ENCODE results near the gene CARD19.

CARD19 gene

DNA sequence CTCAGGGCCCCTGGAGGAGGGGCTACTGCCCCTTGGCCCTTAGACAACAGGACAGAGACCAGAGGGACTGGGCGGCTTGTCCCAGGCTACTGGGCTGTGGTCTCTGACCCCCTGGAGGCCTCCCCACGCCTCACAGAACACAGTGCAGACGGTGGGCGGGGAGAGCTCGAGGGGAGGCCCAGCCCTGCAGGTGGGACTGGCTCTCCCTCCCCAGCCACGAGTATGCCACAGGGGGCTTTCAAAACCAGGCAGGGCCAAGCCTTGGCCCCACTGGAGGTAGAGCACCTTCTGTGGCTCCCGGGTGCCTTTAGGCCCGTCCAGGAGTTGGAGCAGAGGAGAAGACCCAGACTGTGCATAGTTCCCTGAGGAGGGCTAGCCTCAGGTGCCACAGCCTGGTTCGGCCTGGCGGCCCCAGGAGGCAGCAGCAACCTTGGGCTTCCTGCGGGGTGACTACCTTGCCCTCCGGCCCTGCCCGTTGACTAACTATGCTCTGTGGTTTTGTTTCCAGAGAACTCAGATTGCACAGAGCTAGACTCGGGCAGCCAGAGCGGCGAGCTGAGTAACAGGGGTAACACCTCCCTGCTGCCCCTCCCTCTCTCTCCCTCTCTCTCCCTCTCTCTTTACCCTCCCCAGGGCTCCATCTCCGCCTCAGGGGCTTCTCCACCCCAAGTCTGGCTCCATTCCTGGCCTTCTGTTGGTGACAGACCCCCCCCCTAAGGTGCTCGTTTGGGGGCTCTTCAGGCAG lies 15.5 kb downstream of the CARD19 start:
- Histone ChIP-seq H3K9ac (no peak overlapping the region), H2AFZ (no peak overlapping the region), H3K4me3 (ENCODE audit: low read depth, low read length) (no peak overlapping the region), H3K4me1 (peaks cover 8% of the 10 kb centered on the region), H3K79me2 (no peaks in the 10 kb centered on the region), H3K9me3 (ENCODE audit: control insufficient read depth, low read length) (no peaks in the 10 kb centered on the region), H3K36me3 (ENCODE audit: control insufficient read depth, insufficient read depth, low read length) (no peaks in the 10 kb centered on the region), H3K27ac (no peak overlapping the region), H3K27me3 (ENCODE audit: control insufficient read depth, insufficient read depth, low read length) (no peaks in the 10 kb centered on the region), H3K4me2 (ENCODE audit: low read length) (no peak overlapping the region)
- TF ChIP-seq, protein P1, sequence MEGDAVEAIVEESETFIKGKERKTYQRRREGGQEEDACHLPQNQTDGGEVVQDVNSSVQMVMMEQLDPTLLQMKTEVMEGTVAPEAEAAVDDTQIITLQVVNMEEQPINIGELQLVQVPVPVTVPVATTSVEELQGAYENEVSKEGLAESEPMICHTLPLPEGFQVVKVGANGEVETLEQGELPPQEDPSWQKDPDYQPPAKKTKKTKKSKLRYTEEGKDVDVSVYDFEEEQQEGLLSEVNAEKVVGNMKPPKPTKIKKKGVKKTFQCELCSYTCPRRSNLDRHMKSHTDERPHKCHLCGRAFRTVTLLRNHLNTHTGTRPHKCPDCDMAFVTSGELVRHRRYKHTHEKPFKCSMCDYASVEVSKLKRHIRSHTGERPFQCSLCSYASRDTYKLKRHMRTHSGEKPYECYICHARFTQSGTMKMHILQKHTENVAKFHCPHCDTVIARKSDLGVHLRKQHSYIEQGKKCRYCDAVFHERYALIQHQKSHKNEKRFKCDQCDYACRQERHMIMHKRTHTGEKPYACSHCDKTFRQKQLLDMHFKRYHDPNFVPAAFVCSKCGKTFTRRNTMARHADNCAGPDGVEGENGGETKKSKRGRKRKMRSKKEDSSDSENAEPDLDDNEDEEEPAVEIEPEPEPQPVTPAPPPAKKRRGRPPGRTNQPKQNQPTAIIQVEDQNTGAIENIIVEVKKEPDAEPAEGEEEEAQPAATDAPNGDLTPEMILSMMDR (IDR thresholded peaks at IDR 0.05), result no peak

DNA sequence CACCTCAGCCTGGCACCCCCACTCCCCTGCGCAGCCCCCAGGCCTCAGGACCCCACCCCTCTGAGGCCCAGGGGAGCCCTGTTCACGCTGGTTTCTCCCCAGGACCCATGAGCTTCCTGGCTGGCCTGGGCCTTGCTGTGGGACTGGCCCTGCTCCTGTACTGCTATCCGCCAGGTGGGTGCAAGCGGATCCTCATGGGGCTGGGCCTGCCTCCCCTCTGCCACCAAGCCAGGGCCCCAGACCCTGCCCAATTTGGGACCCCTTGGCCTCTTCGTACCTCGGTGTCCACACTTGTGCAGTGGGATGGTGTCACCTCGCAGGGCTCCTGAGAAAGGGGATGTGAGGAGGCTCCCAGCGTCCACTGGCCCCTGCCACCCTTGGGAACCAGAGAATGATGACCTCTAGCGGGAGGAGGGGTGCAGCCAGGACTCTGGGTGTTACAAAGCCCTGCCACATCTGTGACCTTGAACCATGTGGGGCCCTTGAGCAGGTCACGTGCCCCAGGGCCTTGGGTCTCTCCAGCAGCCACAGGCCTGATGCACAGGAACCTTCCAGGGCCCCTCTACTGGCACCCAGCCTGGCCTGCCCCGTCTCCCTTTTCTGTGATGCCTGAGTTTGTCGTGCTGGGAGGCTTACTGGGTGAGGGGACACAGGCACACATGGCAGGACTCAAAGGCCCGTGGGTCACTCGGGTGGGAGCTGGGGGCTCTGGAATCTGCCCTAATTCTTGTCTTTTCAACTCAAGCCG lies 16.3 kb downstream of the CARD19 start:
- H3K27ac ChIP-seq, result no peak overlapping the region
- H3K79me2 ChIP-seq, result no peaks in the 10 kb centered on the region
- H3K9ac ChIP-seq, result no peak overlapping the region
- peaks cover 10% of the 10 kb centered on the region for H3K4me1 ChIP-seq
- no peaks in the 10 kb centered on the region for H3K27me3 ChIP-seq (ENCODE audit: control insufficient read depth, insufficient read depth, low read length)
- no peak overlapping the region for H3K4me2 ChIP-seq (ENCODE audit: low read length)
- TF ChIP-seq, protein P1 (IDR thresholded peaks at IDR 0.05), result no peak
- H3K9me3 ChIP-seq (ENCODE audit: control insufficient read depth, low read length), result no peaks in the 10 kb centered on the region
- no peak overlapping the region for H2AFZ ChIP-seq
- no peaks in the 10 kb centered on the region for H3K36me3 ChIP-seq (ENCODE audit: control insufficient read depth, insufficient read depth, low read length)
- H3K4me3 ChIP-seq (ENCODE audit: low read depth, low read length), result no peak overlapping the region

DNA sequence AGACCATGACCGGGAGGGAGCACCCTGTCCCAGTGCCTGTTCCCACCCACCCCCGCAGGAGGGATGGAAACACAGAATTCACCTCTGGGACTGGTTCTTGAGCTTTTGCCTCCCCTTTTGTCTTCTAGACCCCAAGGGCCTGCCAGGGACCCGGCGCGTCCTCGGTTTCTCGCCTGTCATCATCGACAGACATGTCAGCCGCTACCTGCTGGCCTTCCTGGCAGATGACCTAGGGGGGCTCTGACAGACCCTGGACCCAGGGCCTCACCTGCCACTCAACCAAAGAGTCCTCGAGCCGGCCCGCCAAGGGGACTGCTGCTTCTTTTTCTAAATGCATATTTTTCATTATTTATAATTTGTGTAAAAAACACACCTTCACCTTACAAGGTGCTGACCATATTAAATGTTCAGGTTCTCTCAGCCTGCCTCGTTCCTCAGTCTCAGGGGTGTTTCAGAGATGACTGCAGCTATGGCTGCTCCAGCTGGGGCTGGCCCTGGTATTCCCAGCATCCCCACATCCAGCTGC lies 16.9 kb downstream of the CARD19 start:
- TF ChIP-seq, protein P1 (IDR thresholded peaks at IDR 0.05), result no peak
- H3K4me2 ChIP-seq (ENCODE audit: low read length), result no peak overlapping the region
- no peak overlapping the region for H2AFZ ChIP-seq
- no peak overlapping the region for H3K9ac ChIP-seq
- no peak overlapping the region for H3K27ac ChIP-seq
- H3K79me2 ChIP-seq, result no peaks in the 10 kb centered on the region
- H3K9me3 ChIP-seq (ENCODE audit: control insufficient read depth, low read length), result no peaks in the 10 kb centered on the region
- no peaks in the 10 kb centered on the region for H3K36me3 ChIP-seq (ENCODE audit: control insufficient read depth, insufficient read depth, low read length)
- peaks cover 10% of the 10 kb centered on the region for H3K4me1 ChIP-seq
- no peaks in the 10 kb centered on the region for H3K27me3 ChIP-seq (ENCODE audit: control insufficient read depth, insufficient read depth, low read length)
- H3K4me3 ChIP-seq (ENCODE audit: low read depth, low read length), result no peak overlapping the region

DNA sequence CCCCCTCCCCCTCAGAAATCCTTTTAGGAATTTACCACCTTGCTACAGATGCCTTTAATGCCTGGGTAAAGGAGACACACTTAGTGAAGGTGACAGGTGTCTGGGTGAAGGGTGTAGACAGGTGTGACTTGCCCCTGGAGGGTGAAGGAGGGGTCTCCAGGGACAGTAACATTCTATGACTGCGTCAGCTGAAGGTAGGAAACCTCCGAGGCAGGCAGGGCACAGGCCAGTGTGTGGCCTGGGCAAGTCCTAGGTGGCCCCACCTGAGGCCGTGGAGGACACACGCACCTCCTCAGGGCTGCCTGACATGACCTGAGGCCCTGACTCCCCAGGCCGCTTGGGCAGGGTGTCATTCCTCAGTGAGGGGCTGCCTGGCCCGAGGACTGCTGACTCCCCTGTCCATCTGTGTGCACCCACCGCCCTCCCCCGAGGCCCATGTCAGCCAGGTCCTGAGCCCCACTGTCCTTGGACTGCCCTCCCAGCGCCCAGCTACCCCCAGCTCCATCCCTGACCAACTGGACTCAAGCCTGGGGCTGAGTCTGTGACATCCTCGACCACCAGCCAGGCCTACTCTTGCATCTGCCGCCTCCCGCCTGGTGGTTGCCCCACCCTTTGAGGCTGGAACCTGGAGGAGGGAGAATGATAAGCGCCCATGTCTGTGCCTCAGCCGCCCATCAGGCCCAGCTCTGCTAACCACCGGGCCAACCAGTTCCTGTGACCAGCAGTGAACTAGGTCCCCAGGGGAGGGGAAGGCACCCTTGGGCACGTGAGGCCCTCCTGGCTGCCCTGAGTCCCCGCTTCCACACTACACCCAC lies 18.4 kb downstream of the CARD19 start:
- Histone ChIP-seq H3K4me1 (peaks cover 13% of the 10 kb centered on the region), H3K27ac (peak overlapping the region; percentile 39), H3K9me3 (ENCODE audit: control insufficient read depth, low read length) (no peaks in the 10 kb centered on the region), H3K79me2 (no peaks in the 10 kb centered on the region), H3K9ac (no peak overlapping the region), H2AFZ (no peak overlapping the region), H3K27me3 (ENCODE audit: control insufficient read depth, insufficient read depth, low read length) (no peaks in the 10 kb centered on the region), H3K4me3 (ENCODE audit: low read depth, low read length) (no peak overlapping the region), H3K36me3 (ENCODE audit: control insufficient read depth, insufficient read depth, low read length) (no peaks in the 10 kb centered on the region), H3K4me2 (ENCODE audit: low read length) (no peak overlapping the region)
- TF ChIP-seq, protein P1 (IDR thresholded peaks at IDR 0.05), result no peak

Data from parathyroid adenoma (tissue), 2 donors.